A549 (cell line): ENCODE data around the gene KLK7.

Experiments used
- EP300 ChIP-seq, 2 experiments: fragments of >200 bp; sonication (Bioruptor Twin); formaldehyde crosslinking; IDR thresholded peaks; 2 replicates in 1 of 2; 3 replicates in 1 of 2; pipeline ENCODE4 v1.6.1; 2016 to 2017
- NFE2L2 ChIP-seq: fragments of 150-350 bp; conservative IDR thresholded peaks from 2 replicates; pipeline ENCODE4 v1.6.1; 2014; ENCODE audit warnings: low read length
- POLR2A ChIP-seq: IDR thresholded peaks from 2 replicates; pipeline ENCODE4 v1.6.1; 2012; ENCODE audit warnings: mild to moderate bottlenecking, low read length
- SREBF2 ChIP-seq: fragments of 450-650 bp; IDR thresholded peaks from 2 replicates; pipeline ENCODE4 v1.6.1; 2014; ENCODE audit warnings: mild to moderate bottlenecking, moderate library complexity
- TP53 ChIP-seq: fragments of 250-450 bp; sonication (Bioruptor Pico); IDR thresholded peaks from 2 replicates; pipeline ENCODE4 v1.5.0; 2021; ENCODE audit warnings: mild to moderate bottlenecking, moderate library complexity
- TF ChIP-seq, protein P1 (sequence below): fragments of >200 bp; sonication (Bioruptor Twin); formaldehyde crosslinking; IDR thresholded peaks from 3 replicates; pipeline ENCODE4 v1.5.1; 2016
- TF ChIP-seq, protein P2 (sequence below): fragments of 450-650 bp; IDR thresholded peaks from 2 replicates; pipeline ENCODE4 v1.6.1; 2014; ENCODE audit warnings: antibody characterized with exemption
- TF ChIP-seq, protein P3 (sequence below): IDR thresholded peaks from 2 replicates; pipeline ENCODE4 v1.6.1; 2012

DNA sequence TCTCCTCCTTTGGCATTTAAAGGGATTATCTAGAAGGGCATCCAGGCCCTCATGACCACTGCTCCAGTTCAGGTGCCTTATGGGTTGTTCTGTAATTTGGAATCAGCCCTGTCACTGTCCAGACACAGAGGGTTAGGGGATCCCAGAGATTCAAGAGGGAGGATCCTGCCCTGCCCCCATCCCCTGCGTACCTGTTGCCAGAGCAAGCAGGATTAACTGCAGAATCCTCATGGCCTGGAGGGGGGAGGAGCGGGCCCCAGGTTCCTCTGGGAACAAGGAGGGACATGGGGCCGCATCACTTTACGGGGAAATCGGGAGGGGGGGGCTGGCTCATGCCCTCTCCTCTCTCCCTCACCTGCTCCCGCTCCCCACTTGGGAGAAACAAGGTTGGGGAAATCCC is 41.7 kb upstream of the KLK7 start:
- no peak for TF ChIP-seq POLR2A
- TF ChIP-seq, protein P1, sequence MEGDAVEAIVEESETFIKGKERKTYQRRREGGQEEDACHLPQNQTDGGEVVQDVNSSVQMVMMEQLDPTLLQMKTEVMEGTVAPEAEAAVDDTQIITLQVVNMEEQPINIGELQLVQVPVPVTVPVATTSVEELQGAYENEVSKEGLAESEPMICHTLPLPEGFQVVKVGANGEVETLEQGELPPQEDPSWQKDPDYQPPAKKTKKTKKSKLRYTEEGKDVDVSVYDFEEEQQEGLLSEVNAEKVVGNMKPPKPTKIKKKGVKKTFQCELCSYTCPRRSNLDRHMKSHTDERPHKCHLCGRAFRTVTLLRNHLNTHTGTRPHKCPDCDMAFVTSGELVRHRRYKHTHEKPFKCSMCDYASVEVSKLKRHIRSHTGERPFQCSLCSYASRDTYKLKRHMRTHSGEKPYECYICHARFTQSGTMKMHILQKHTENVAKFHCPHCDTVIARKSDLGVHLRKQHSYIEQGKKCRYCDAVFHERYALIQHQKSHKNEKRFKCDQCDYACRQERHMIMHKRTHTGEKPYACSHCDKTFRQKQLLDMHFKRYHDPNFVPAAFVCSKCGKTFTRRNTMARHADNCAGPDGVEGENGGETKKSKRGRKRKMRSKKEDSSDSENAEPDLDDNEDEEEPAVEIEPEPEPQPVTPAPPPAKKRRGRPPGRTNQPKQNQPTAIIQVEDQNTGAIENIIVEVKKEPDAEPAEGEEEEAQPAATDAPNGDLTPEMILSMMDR: no peak
- no peak for TF ChIP-seq EP300 (IDR thresholded peaks at IDR 0.05)
- TF ChIP-seq, protein P2, sequence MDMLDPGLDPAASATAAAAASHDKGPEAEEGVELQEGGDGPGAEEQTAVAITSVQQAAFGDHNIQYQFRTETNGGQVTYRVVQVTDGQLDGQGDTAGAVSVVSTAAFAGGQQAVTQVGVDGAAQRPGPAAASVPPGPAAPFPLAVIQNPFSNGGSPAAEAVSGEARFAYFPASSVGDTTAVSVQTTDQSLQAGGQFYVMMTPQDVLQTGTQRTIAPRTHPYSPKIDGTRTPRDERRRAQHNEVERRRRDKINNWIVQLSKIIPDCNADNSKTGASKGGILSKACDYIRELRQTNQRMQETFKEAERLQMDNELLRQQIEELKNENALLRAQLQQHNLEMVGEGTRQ: no peak
- TF ChIP-seq, protein P3, sequence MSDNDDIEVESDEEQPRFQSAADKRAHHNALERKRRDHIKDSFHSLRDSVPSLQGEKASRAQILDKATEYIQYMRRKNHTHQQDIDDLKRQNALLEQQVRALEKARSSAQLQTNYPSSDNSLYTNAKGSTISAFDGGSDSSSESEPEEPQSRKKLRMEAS: no peak
- no peak for TF ChIP-seq TP53 (CRISPR knock-in tag)
- TF ChIP-seq NFE2L2: no peak
- TF ChIP-seq SREBF2: no peak
